GM12878 (cell line): ENCODE results near the gene NFATC3. TPM values are rescaled to one million over a fixed set of nuclear protein-coding genes. Genes with fewer than 3 reads are reported as not detected.

Source experiments
- ATAC-seq: fragments of 200-7000 bp; cut with Tn5 transposase; 3 replicates; pipeline ENCODE4 v1.9.1; 2020; ENCODE audit warnings: mild to moderate bottlenecking, moderate library complexity
- Bru-seq: library from RNA; stranded (reverse); fragments of 400-500 nt; gene quantifications from one replicate; lab custom pipeline; 2021; lab: Mats Ljungman, UMichigan
- BruChase-seq, 2 experiments: library from RNA; stranded (reverse); fragments of 400-500 nt; gene quantifications; one replicate each; lab custom pipeline; 2021; lab: Mats Ljungman, UMichigan
- BruUV-seq: library from RNA; stranded (reverse); fragments of 400-500 nt; replicated peaks from 2 replicates; lab custom pipeline; 2021; lab: Mats Ljungman, UMichigan
- CTCF ChIA-PET: fragments of 300-600 bp; sonication (Branson Sonifier 250); formaldehyde crosslinking; extraction: SDS; loops from one replicate; lab custom pipeline; 2021; ENCODE audit warnings: inconsistent platforms; lab: Yijun Ruan, JAX
- POLR2A ChIA-PET: fragments of 350-600 bp; formaldehyde crosslinking; extraction: SDS; loops from one replicate; lab custom pipeline; 2021; ENCODE audit warnings: inconsistent platforms; lab: Charles Lee
- RAD21 ChIA-PET: fragments of 300-600 bp; sonication (Branson Sonifier 250); formaldehyde crosslinking; loops from one replicate; lab custom pipeline; 2023; ENCODE audit warnings: antibody characterized with exemption; ENCODE audit not compliant: unreplicated experiment; lab: Charles Lee
- SMC1A ChIA-PET: fragments of 300-600 bp; sonication (Branson Sonifier 250); formaldehyde crosslinking; loops from one replicate; lab custom pipeline; 2023; ENCODE audit not compliant: unreplicated experiment, uncharacterized antibody; lab: Charles Lee
- DNase-seq: peaks from one replicate; pipeline ENCODE4 v3.0.0-alpha.2; 2011; ENCODE audit warnings: low read depth, low spot score
- FAIRE-seq: peaks from 3 replicates; lab custom pipeline; 2011; peaks lifted over from hg19 to GRCh38; lab: Jason Lieb, UNC
- H2AFZ ChIP-seq: 2 replicates; pipeline ENCODE4 v1.6.0; 2011; ENCODE audit warnings: low read depth, low read length, control low read depth; ENCODE audit not compliant: control insufficient read depth
- H3K27ac ChIP-seq: 2 replicates; pipeline ENCODE4 v1.5.1; 2011; ENCODE audit warnings: control low read depth; ENCODE audit not compliant: control insufficient read depth, insufficient read depth
- H3K27me3 ChIP-seq, 2 experiments: replicated peaks in 1 of 2; 2 replicates each; pipeline versions ENCODE4 v1.6.0 to v1.6.1; 2011; ENCODE audit warnings: low read length in 1 of 2; ENCODE audit not compliant: control insufficient read depth in 2 of 2, insufficient read depth in 2 of 2
- H3K36me3 ChIP-seq, 2 experiments: 2 replicates each; pipeline ENCODE4 v1.5.1; 2011; ENCODE audit warnings: low read length in 1 of 2; ENCODE audit not compliant: control insufficient read depth in 2 of 2, insufficient read depth in 2 of 2
- H3K4me1 ChIP-seq: 2 replicates; pipeline ENCODE4 v1.6.1; 2011; ENCODE audit warnings: mild to moderate bottlenecking, low read length, moderate library complexity, mixed read lengths; ENCODE audit not compliant: control insufficient read depth, insufficient read depth
- H3K4me2 ChIP-seq: 2 replicates; pipeline ENCODE4 v1.6.0; 2011; ENCODE audit warnings: control low read depth; ENCODE audit not compliant: control insufficient read depth, insufficient read depth
- H3K4me3 ChIP-seq: fragments of 200-600 bp; sonication (generic); 2 replicates; pipeline ENCODE4 v1.5.1; 2016
- H3K79me2 ChIP-seq: 2 replicates; pipeline ENCODE4 v1.6.0; 2011; ENCODE audit warnings: low read length; ENCODE audit not compliant: control insufficient read depth, insufficient read depth
- H3K9ac ChIP-seq: 2 replicates; pipeline ENCODE4 v1.8.0; 2011; ENCODE audit warnings: low read length, control low read depth, mixed read lengths; ENCODE audit not compliant: control insufficient read depth, insufficient read depth
- H3K9me3 ChIP-seq: replicated peaks from 3 replicates; pipeline ENCODE4 v1.5.1; 2011; ENCODE audit warnings: mild to moderate bottlenecking, low read length; ENCODE audit not compliant: control insufficient read depth, insufficient read depth
- H4K20me1 ChIP-seq: 2 replicates; pipeline ENCODE4 v1.6.0; 2011; ENCODE audit not compliant: control insufficient read depth, insufficient read depth
- CHD2 ChIP-seq: IDR thresholded peaks from 2 replicates; pipeline ENCODE4 v1.6.1; 2011; ENCODE audit warnings: low read depth, low read length, improper control_type of control experiment, borderline replicate concordance
- IRF4 ChIP-seq: IDR thresholded peaks from 2 replicates; pipeline ENCODE4 v1.6.1; 2011; ENCODE audit warnings: low read depth, low read length
- JUNB ChIP-seq: IDR thresholded peaks from 2 replicates; pipeline ENCODE4 v1.6.1; 2016; ENCODE audit warnings: antibody characterized with exemption, mild to moderate bottlenecking
- KDM1A ChIP-seq: fragments of 200-600 bp; sonication (generic); IDR thresholded peaks from 2 replicates; pipeline ENCODE4 v1.6.1; 2016; ENCODE audit warnings: borderline replicate concordance
- LARP7 ChIP-seq: fragments of 450-650 bp; IDR thresholded peaks from 2 replicates; pipeline ENCODE4 v1.6.1; 2017; ENCODE audit warnings: mild to moderate bottlenecking
- PML ChIP-seq: IDR thresholded peaks from 2 replicates; pipeline ENCODE4 v1.6.1; 2012; ENCODE audit warnings: low read length, inconsistent platforms
- RELA ChIP-seq: fragments of 450-650 bp; IDR thresholded peaks from 2 replicates; pipeline ENCODE4 v1.8.0; 2014; ENCODE audit warnings: borderline replicate concordance; ENCODE audit not compliant: partially characterized antibody
- SUPT20H ChIP-seq: IDR thresholded peaks from 2 replicates; pipeline ENCODE4 v1.6.1; 2011; ENCODE audit warnings: low read depth, mild to moderate bottlenecking, low read length, moderate library complexity, borderline replicate concordance; ENCODE audit not compliant: control insufficient read depth
- TCF12 ChIP-seq: IDR thresholded peaks from 2 replicates; pipeline ENCODE4 v1.6.1; 2011; ENCODE audit warnings: low read depth, mild to moderate bottlenecking, low read length
- ZNF384 ChIP-seq: IDR thresholded peaks from 2 replicates; pipeline ENCODE4 v1.6.1; 2012; ENCODE audit warnings: low read depth, mild to moderate bottlenecking, low read length, improper control_type of control experiment, borderline replicate concordance
- WGBS: methylation state at CpG from one replicate; pipeline ENCODE4 v1.1.6; 2016; ENCODE audit warnings: low lambda C conversion rate; ENCODE audit not compliant: insufficient replicate concordance, insufficient coverage; ENCODE audit errors: missing lambda C conversion rate; 5-methylcytosine and 5-hydroxymethylcytosine counted together
- in situ Hi-C: fragments of 300-500 bp; cut with MboI; formaldehyde crosslinking; loops from 9 replicates; pipeline ENCODE4 v1.14.3; 2018; ENCODE audit warnings: mixed read lengths
- intact Hi-C: fragments of 100-400 bp; cut with micrococcal nuclease; formaldehyde crosslinking; loops from one replicate; pipeline ENCODE4 v1.14.2; 2022; ENCODE audit not compliant: unreplicated experiment
- long read RNA-seq, 2 experiments: library from polyadenylated mRNA; unstranded; transcript quantifications; one replicate each; pipeline ENCODE4 v2.0.0, GENCODE V29; 2019 to 2020
- polyA minus RNA-seq, 3 experiments: library from RNA; depleted of rRNA, polyadenylated mRNA; stranded (reverse); fragments of >200 nt; gene quantifications; 2 replicates each; pipeline ENCODE4 v1.2.3, GENCODE V29; 2011
- polyA plus RNA-seq, 11 experiments: library from polyadenylated mRNA; depleted of rRNA in 4 of 11; unstranded in 6 of 11; stranded (reverse) in 5 of 11; fragments of >200 nt; fragmentation: Nextera tagmentation in 4 of 11; fragmentation: Illumina TruSeq in 1 of 11; extraction: Ambion mirVana in 4 of 11; extraction: Trizol in 1 of 11; gene quantifications; 1 replicate in 1 of 11; 2 replicates in 10 of 11; pipeline versions ENCODE4 v1.2.1 to v1.2.3, GENCODE V29; 2011 to 2016; ENCODE audit warnings: inconsistent platforms in 2 of 11, missing spikeins in 2 of 11, low read depth in 1 of 11
- total RNA-seq, 4 experiments: library from RNA; depleted of rRNA in 3 of 4; stranded (reverse); fragments of >200 nt in 3 of 4; fragmentation: Illumina TruSeq in 1 of 4; extraction: Trizol in 1 of 4; gene quantifications; 2 replicates each; pipeline versions ENCODE4 v1.2.1 to v1.2.3, GENCODE V29; 2013 to 2021
- TF ChIP-seq, protein P1 (sequence below): fragments of 450-650 bp; IDR thresholded peaks from 2 replicates; pipeline ENCODE4 v1.6.1; 2017; ENCODE audit warnings: mild to moderate bottlenecking, moderate library complexity

Gene NFATC3
- total RNA-seq (2013; cell fraction: nucleolus; rRNA removed): 72.1 and 76.3 TPM in 2 replicates
- total RNA-seq (2014; rRNA removed): 25.8 and 27.6 TPM in 2 replicates
- 21.2 and 23.2 TPM in 2 replicates for total RNA-seq (2014; rRNA removed; fragmentation: Illumina TruSeq; extraction: Trizol)
- 37.6 and 37.8 TPM in 2 replicates for total RNA-seq (2021)
- 8.0 TPM for polyA plus RNA-seq (2011; ENCODE audit: low read depth)
- polyA plus RNA-seq (2011; rRNA removed): 31.3 and 34.7 TPM in 2 replicates
- polyA plus RNA-seq (2011; cell fraction: cytosol; rRNA removed): 26.9 and 27.8 TPM in 2 replicates
- 18.5 and 19.7 TPM in 2 replicates for polyA plus RNA-seq (2011; cell fraction: nucleus; rRNA removed)
- polyA plus RNA-seq (2012): 9.8 and 10.5 TPM in 2 replicates
- polyA plus RNA-seq (2014; fragmentation: Illumina TruSeq; extraction: Trizol): 24.4 and 29.5 TPM in 2 replicates
- 1 to 10 TPM; 4.2 to 5.5 TPM for polyA plus RNA-seq (2014; fragmentation: Nextera tagmentation; extraction: Ambion mirVana)
- polyA plus RNA-seq (2014; rRNA removed): 20.9 and 23.6 TPM in 2 replicates
- polyA plus RNA-seq (2016; fragmentation: Nextera tagmentation; extraction: Ambion mirVana): 10 to 100 TPM; 25.4 to 32.2 TPM
- 113 and 115 TPM in 2 replicates for polyA minus RNA-seq (2011; rRNA and poly(A)+ RNA removed)
- 29.3 and 32.2 TPM in 2 replicates for polyA minus RNA-seq (2011; cell fraction: cytosol; rRNA and poly(A)+ RNA removed)
- polyA minus RNA-seq (2011; cell fraction: nucleus; rRNA and poly(A)+ RNA removed): 27.4 and 39.6 TPM in 2 replicates
- percentile 68 among the genes with signal in this experiment for Bru-seq, nascent RNA
- percentile 75 among the genes with signal in this experiment for BruChase-seq, experiment 1, labeled RNA remaining after a 6-hour chase
- percentile 75 among the genes with signal in this experiment for BruChase-seq, experiment 2, labeled RNA remaining after a 2-hour chase
- long read RNA-seq, experiment 1, partial matches to known transcripts: 2 of 11 reads
- long read RNA-seq, experiment 1, other reads (novel, unspliced or antisense): 6 of 11 reads
- long read RNA-seq, experiment 2, partial matches to known transcripts: 31 of 44 reads
- long read RNA-seq, experiment 2, other reads (novel, unspliced or antisense): 12 of 44 reads

DNA sequence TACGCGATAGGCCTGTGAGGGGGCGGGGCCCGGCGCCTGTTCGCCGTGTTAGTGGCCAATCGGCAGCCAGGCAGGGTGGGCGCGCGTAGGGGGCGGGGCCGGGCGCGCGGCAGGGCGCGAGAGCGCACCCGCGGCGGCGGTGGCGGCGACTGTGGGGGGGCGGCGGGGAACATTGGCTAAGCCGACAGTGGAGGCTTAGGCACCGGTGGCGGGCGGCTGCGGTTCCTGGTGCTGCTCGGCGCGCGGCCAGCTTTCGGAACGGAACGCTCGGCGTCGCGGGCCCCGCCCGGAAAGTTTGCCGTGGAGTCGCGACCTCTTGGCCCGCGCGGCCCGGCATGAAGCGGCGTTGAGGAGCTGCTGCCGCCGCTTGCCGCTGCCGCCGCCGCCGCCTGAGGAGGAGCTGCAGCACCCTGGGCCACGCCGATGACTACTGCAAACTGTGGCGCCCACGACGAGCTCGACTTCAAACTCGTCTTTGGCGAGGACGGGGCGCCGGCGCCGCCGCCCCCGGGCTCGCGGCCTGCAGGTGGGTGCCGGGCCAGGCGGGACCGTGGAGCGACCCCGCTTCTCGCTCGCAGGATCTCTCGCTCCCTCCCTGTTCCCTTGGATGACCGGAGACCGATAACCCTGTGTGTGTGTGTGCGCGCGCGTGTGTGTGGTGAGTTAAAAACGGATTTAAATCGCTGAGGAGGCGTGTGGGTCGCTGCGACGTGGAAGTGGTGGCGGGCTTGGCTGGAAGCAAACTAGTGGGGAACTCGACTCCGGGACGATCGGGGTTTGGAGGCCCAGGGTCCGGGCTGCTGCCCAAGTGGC lies at the start of gene NFATC3:
NFATC3 (plus strand) TSS at position 112 of the 813 bp plus-strand sequence; CDS start at position 424, 312 bp downstream.
- peak within 1 kb of the TSS; percentile 89 for H3K4me3 ChIP-seq
- H3K79me2 ChIP-seq: peaks cover 47% of the 10 kb centered on the region
- H3K27ac ChIP-seq: peak within 1 kb of the TSS; percentile 86
- peak within 1 kb of the TSS; percentile 87 for H3K4me2 ChIP-seq
- in situ Hi-C loops (no loop called here), intact Hi-C loops (loop anchor here (5.0 kb wide), 1 partner anchor 42 kb away; no protein-coding TSS in a partner anchor)
- ChIA-PET RAD21 (interaction anchor here (0.6 to 5.3 kb wide), 14 partner anchors 8 to 239 kb away, joined by 3 to 105 read pairs (median 6); partner anchors contain the start of genes DDX28 and DUS2), POLR2A (interaction anchor here (0.6 to 6.1 kb wide), 13 partner anchors 12 to 597 kb away, joined by 3 to 135 read pairs (median 4); partner anchors contain the start of genes GFOD2, PSMB10, RANBP10 and TSNAXIP1), SMC1A (interaction anchor here (0.7 to 6.6 kb wide), 12 partner anchors 8 to 269 kb away, joined by 3 to 67 read pairs (median 6); partner anchors contain the start of gene PSMB10), CTCF (interaction anchor here (0.7 to 8.8 kb wide), 13 partner anchors 8 to 242 kb away, joined by 3 to 109 read pairs (median 4); partner anchors contain the start of genes DDX28 and DUS2)
- ATAC-seq: peak; percentile 80
- peaks cover 0 to 2% of the 10 kb centered on the region in 2 experiments; a peak in 1 of 4 replicates for H3K36me3 ChIP-seq
- peak; percentile 31 for FAIRE-seq
- no peaks in the 10 kb centered on the region for H3K27me3 ChIP-seq
- no peaks in the 10 kb centered on the region for H3K9me3 ChIP-seq
- no TSS peak for BruUV-seq
- peaks cover 18% of the 10 kb centered on the region for H3K4me1 ChIP-seq
- no peaks in the 10 kb centered on the region for H4K20me1 ChIP-seq
- DNase-seq: no peak
- H3K9ac ChIP-seq: peak within 1 kb of the TSS; percentile 90
- H2AFZ ChIP-seq: peak within 1 kb of the TSS; percentile 83
- under 1% methylated on average over 93 of the region's 104 CpGs for WGBS
- TF ChIP-seq TCF12 (no peak; the same call in 1 of the 2 replicates), KDM1A (no peak), LARP7 (peak; percentile 99), JUNB (no peak), PML (no peak; the same call in 1 of the 2 replicates), SUPT20H (no peak), ZNF384 (no peak), CHD2 (peak; percentile 96), IRF4 (no peak), RELA (peak; percentile 15)
- TF ChIP-seq, protein P1, sequence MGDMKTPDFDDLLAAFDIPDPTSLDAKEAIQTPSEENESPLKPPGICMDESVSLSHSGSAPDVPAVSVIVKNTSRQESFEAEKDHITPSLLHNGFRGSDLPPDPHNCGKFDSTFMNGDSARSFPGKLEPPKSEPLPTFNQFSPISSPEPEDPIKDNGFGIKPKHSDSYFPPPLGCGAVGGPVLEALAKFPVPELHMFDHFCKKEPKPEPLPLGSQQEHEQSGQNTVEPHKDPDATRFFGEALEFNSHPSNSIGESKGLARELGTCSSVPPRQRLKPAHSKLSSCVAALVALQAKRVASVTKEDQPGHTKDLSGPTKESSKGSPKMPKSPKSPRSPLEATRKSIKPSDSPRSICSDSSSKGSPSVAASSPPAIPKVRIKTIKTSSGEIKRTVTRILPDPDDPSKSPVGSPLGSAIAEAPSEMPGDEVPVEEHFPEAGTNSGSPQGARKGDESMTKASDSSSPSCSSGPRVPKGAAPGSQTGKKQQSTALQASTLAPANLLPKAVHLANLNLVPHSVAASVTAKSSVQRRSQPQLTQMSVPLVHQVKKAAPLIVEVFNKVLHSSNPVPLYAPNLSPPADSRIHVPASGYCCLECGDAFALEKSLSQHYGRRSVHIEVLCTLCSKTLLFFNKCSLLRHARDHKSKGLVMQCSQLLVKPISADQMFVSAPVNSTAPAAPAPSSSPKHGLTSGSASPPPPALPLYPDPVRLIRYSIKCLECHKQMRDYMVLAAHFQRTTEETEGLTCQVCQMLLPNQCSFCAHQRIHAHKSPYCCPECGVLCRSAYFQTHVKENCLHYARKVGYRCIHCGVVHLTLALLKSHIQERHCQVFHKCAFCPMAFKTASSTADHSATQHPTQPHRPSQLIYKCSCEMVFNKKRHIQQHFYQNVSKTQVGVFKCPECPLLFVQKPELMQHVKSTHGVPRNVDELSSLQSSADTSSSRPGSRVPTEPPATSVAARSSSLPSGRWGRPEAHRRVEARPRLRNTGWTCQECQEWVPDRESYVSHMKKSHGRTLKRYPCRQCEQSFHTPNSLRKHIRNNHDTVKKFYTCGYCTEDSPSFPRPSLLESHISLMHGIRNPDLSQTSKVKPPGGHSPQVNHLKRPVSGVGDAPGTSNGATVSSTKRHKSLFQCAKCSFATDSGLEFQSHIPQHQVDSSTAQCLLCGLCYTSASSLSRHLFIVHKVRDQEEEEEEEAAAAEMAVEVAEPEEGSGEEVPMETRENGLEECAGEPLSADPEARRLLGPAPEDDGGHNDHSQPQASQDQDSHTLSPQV: no peak
